SW 1271 (cell line): ENCODE results near the gene CD44.
A peak's percentile ranks its signal among the peaks of the same experiment; 100 is the strongest.

ENCODE experiments used
- DNase-seq, 2 experiments: peaks; one replicate each; lab custom pipeline; 2025; lab: John Stamatoyannopoulos, UW

Gene CD44

DNA sequence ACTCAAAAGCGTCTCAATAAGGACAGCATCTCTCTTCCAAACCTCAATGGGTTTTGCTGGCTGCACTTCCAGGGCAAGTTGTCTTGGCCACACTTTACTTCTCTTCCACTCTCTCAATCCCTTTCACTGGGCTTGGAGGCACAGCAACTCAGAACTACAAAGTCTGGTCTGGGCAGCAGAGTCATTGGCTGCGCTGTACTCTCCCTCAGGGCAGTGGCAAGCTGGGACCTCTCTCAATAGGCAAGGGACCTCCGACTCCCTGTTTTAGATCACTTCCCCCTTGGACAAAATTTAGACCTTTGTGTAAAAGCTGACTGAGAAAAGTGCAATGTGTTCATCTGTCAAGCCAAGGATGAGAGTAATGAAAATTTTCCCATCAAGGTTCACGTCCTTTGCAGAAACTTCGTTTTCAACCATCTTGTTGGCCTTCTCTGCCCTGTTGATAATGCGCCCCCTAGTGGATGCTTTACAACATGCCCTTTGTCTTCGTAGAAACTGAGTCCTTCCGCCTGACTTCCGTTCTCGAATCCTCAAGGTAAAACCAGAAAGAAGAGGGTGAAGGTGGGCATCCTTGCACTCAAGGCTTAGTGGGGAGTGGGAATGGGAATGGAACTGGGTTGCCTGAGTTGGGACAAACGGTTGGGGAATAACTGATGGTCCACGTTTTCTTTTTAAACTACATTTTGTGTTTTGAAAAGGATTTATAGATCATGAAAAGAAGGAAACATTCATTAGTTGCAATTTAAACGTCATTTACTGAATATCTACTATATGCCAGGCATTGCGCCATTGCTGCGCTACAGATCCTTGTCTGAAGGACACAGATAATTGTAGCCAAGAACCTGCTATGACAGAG, 99.1 kb downstream of the CD44 start:
- peak; percentile 10 to 35 for DNase-seq

DNA sequence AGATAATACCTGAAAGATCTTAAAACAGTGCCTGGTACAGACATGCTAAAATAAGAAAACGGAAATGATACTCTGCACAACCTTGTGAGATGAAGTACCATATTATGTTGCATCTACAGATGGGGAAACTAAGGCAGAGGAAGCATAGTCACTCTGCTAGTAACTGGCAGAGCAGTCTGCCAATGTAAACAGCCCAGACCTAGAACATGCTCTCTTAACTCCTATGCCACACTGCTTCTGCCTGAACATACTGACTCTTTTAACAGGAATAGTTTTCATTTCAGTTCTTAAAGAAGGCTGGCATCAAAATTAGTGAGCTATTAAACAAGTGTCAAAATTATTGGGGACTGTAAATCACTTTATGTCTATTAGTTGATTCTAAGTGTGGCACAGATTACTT, 99.9 kb downstream of the CD44 start:
- no peak for DNase-seq

DNA sequence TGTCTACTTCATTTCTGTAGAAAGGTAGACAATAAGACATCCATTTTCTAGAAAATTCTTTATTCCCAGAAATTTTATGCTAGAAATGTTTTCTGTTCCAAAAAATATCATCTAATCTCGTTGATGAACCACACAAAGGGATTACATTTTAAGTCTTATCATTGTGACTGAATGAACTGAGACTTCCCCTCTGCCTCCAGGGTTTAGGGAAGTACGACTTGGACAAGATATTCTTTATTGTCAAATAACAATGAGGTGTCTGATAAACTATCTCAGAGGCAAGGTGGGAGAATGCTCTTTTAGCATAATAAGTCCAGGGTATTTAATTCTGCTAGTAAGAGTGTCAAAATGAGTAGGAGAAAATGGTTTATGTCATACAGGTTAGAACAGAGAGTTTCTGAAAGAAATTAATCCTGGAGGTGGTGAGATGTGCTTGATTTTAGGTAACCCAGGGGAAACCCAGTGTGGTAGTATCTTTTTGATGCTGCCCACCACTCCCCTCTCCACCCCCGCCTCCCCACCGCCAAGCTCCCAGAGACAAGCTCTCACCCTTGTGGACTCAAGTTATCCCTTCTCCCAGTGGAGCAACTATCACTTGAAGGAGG, 100.6 kb downstream of the CD44 start:
- DNase-seq: no peak

DNA sequence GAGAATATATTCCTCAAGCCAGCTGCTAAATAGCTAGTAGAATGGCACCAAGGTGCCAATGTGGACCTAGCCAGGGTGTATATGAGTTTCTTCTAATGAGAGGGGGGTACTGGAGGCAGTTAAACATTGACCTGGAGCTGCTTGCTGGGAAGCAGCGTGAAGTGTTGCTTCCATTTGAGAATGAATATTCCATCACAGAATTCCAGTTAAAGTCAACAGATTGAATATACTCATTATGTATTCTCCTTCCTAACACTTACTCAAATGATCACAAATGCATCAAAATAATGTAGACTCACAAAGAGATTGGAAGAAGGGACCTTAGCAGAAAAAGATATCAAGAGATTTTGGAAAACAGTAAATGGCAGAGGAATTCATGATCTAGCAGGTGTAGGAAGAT, 102.1 kb downstream of the CD44 start:
- DNase-seq: no peak

DNA sequence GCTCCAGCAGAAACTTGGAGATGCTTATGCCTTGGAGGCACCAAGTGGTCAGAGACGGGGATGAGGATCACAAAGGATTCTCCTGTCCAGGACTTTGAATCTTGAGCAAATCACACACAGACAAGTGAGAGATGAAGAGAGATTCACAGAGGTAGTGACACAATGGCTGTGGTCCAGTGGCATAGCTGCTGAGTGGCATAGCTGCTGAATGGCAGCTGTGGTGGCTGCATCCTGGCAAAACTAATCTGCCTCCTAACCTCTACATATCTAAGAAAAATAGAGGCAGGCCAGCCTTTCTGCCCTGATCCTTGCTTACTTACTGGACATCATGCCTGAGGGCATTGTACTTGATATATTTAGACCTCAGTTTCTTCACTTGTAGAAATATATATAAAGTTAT, 102.6 kb downstream of the CD44 start:
- no peak for DNase-seq

DNA sequence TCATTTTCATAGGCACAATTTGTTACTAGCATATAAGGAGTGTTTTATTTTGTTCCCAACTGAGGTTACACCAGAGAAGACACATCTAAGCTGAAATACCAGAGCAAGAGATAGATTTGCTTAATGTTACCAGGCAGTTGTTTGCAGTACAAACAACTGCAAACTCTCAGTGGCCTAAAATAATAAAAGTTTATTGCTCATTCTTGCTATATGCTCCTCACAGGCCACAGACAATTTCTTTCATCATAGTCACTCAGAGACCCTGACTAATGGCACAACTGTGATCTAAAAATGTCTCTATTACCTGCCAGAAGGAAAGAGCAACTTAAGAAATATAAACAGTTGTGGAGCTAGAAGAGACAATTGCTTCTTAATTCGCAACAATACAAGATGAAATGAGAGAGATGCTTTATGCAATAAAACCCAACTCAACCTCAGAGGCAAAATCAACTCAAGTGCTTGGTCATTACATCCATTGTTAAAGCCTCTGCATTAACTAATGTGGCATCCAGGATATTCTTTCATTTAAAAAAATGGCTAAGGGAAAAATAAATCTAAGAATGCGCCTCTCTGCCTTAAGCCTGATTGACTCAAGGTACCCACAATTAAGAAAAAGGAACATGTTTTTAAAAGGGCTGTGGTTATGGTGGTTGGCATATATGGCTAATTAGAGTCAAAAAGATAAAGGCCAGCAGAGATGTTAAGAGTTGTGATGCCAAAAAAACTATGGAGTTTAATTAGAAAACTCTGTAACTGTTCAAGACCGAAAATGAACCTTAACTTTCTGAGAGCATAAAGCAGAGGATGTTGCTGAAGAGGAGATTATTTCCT, 103.7 kb downstream of the CD44 start:
- DNase-seq: no peak

DNA sequence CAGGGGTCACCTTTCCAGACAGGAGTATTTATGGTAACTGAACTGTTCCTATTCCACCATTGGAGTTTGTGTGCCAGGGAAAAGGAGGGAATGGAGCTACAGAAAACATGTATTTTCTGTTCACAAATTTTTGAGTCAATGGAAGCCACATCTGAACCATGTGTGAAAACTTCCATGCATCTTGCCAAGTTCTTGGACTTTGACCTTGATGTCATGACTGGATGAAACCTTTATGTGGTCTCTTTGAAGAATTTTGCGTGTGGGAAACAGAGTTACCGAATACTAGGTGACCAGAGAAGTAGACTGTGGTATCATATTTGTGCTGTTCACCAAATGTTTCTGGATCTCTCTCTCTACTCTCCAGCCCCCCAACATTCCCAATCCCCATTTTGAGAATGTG, 104.8 kb downstream of the CD44 start:
- no peak for DNase-seq

DNA sequence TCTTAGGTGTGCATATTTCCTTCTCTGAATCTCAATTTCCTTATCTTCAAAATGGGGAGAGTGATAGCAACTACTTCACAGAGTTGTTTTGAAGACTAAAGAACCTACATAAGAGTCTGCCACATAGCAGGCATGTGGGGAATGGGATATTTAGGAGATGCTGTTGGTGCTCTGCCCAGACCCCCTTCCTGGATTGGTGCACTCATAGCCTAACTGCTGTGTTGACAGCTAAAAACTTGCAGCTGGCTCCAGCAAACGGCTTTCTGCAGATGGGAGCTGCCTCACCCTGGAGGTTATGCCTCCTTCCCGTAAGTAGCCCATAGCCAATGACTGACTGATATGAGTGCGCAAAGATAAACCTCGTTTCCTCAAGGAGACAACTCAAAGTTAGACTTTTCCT, 106.1 kb downstream of the CD44 start:
- DNase-seq: no peak

DNA sequence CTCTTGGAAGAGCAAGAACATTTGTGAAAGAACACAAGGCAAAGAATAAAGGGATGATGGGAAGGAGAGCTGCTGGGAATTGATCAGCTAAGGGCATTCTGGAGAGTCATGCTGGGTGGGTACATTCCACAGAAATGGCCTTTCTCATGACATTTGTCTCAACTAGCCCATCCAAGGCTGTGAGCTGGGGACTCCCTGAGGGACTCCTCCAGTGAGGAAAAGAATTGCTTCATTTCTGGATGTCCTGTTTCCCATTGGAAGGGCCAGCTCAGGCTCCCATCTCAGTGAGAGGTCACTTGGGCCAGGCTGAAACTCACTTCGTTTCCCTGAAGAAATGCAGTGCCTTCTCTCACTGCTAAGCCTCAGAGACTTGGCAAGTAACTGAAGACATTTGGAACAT, 106.8 kb downstream of the CD44 start:
- no peak for DNase-seq

DNA sequence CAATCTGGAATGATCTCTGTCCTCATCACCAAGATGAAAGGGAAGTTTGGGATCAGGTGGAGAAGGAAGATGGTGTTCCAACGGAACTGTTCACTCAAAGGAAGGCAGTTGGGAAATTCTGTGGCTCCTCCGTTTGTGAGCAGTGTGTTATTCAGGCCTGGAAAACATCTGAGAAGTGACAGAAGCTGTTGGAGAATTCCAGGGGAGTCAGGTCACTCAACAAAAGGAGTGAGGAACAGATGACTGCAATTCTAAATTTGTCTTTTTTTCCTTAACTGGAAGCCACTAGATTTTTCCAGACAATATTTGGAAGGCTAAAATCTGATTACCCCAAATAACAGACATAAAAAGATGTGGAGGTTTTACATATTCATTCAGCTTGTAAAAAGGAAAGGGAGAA, 107.8 kb downstream of the CD44 start:
- no peak for DNase-seq

DNA sequence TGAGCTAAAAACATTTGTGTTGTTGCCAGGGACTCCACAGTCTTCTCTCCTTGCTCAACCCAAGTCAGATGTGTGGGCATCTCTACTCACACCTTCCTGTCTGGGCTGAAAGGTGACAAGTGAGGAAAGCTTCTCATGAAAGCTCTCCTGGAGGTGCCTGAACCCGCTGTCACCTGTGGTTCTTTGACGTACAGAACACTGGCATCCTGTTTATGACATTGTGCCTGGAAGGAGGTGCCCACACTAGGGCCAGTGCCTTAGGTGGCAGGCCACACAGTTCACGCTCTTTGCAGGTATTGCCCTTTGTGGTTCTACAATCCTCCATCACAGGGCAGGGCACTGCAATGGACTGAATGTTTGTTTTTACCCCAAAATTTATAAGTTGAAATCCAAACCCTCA, 108.5 kb downstream of the CD44 start:
- no peak for DNase-seq

DNA sequence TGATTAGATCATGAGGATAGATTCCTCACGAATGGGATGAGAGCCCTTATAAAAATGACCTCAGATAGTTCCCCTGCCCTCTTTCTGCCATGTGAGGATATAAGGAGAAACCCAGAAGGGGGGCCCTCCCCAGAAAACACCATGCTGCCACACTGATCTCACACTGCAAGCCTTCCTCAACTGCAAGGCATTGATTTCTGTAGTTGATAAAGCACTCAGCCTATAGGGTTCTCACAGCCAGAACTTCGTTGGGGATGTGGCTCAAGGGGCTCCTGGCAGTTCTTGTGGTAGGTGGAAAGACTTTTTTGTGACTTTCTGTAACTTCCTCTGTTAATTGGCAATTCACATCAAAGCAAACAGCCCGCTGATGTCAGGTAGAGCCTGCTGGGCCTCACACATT, 108.9 kb downstream of the CD44 start:
- DNase-seq: no peak

DNA sequence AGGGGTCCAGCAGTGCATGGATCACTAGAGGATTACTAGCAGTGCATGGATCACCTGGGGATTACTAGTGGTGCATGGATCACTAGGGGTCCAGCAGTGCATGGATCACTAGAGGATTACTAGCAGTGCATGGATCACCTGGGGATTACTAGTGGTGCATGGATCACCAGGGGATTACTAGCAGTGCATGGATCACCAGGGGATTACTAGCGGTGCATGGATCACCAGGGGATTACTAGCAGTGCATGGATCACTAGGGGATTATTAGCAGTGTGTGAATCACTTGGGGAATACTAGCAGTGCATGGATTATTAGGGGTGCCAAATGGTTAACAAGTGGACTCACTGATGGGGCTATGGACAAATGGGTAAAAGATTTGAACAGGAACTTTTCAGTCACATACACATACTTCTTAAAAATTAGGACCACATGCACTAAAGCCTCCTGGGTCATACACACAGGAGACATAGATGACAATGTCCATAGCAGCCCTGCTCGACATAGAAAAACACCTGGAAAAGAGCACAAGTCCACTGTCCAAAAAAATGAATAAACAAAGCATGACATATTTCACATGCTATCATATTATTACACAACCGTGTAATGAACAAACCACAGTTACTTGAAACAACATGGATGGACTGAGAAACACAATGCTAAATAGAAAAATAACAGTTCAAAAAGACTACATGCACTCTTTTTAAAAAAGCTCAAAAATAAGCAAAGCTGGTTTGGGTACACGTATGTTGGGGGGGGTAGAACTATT, 109.8 kb downstream of the CD44 start:
- DNase-seq: no peak

DNA sequence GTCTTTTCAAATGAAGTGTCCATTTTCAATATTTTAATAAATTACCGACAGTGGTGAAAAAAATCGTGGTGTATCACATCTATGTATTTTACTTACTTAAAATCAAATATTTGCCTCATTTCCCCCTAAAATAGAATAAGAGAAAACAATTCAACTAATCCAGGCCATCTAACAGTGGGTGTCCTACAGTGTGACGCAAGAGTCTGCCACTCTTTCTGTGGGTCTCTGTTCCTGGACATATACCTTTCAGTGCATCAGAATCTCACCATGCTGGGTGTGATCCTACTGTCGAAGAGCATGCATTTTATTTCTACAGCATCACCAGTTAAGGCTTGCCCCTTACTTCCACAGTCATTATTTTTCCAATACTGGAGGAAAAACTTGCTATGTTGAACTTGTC, 111.2 kb downstream of the CD44 start:
- no peak for DNase-seq

DNA sequence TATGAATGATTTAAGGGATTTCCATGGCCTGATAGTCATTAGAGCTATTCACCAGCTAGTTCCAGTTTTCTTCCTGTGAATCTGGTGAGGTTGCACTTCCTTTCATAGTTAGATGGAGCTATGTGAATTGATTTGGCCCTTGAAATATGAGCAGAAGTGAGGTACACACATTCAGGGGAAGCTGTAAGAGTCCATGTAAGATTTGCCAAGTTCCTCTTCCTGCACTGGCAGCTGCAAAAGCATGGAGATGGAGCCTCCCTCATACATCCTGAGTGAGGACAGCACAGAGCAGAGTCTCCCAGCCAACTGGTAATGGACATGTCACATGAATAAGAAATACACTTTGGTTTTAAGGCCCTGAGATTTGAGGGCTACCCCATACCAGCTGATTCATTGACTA, 111.7 kb downstream of the CD44 start:
- no peak for DNase-seq

DNA sequence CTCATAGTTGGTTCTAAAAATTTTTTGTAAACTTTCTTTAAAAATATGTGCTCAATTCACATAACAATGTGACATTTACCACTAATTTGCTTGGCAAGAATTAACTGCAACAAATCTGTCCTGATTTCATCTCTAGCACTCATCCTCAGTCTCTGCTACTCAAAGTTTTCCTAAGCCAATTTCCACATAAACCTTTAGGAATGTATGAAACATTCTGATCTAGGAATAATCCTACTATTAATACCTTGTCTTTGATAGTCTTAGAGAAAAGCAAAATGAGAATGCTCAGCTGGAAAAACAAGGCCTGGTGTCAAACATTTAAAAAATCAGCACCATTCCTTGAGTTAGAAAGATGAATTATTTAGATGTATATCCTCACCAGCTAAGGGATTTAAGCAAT, 114.3 kb downstream of the CD44 start:
- DNase-seq: no peak

DNA sequence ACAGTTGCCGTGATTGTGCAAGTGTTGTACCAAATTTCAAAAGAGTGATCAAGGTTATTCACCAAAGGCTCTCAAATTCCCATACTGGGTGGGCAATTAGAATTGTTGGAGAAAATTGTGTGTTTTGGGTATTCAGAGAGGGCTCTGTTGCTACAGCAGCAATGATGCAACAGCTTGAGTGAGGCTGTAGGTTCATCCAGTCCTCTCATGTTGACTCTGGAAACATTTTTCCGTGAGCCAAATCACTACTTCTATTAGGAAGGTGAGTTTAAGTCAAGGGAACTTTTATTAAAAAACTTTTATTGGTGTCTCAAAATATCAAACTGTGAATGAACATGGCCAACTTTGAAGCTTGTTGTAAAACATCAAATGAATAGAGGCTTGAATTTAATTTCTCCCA, 116.5 kb downstream of the CD44 start:
- no peak for DNase-seq

DNA sequence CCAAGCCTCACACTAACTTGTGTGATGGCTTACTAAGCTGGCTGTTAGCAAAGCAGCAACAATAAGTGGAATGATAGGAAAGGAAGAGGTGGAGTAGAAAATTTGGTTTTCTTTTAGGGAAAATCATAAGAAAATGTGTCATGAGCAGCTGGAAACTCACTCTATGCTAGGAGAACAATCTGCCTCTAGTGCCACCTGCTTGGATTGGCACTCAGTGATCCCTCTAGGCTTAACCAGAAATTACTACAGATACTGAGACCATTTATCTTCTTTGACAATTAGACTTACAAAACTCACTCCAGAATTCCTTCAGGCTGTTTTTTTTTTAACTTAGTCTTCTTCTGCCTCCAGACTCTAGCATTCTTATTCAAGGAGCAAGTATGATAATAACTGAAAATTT, 117.3 kb downstream of the CD44 start:
- no peak for DNase-seq

DNA sequence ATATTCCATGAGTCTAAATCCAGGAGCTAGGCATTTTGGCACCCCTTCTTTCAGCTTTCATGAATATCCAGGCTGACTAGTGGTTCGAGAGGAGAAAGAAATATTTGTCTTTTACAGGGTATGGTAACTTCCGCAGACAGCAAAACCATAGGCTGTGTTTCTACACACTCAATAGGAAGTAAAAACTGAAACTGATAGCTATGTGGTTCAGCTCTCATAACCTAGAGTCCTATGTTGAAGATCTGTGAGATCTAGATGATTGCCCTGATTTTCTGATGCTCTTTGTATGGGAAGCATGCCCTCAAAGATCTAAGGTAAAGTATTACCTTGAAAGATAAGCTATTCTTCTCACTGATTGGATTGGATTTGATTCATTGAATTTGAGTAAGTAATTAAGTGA, 118.3 kb downstream of the CD44 start:
- no peak for DNase-seq

DNA sequence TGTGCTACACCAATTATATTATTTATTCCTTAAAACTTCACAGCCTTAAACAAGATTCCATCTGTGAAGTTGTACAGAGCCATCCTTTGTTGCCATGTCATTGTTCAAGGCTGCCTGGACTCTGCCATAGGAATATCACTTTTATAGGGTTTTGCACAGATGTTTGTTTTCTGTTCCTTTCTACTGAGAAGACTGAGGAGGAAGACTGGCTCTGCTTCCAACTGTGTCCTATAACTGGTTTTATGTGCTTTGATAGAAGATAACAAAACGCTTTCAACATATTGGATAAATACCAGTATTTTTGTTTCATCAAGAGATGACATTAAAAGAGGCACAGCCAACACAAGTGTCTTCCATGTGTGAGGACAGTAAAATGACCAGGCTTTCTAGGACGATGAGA, 120.6 kb downstream of the CD44 start:
- no peak for DNase-seq

DNA sequence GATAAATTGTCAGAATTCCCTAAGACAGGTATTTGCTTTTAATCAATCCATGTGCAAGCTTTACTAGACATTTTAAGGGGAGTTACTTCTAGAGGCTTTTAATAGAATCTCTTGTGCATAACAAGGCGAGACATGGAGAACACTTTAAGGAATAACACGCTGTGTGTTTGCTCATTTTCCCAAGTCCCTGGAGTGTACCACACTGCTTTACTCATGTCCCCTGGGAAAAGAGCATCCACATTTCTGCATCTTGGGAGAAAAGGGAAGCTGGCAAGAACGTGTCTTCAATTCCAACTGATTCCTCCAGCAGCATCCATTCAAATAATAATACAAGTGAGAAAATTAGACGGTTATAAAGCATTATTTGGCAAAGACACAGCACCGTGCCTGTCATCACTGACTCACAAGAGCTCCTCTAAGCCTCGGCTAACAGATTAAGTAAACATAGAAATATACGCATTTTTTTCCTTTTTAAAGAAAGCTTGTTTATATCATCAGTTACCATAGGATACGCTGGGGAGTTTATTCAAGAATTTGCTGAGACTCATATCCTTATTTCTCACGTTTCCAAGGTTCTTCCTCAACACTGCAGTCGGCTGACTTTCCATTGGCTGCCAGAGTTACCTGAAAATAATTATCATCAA, 121.5 kb downstream of the CD44 start:
- DNase-seq: no peak

DNA sequence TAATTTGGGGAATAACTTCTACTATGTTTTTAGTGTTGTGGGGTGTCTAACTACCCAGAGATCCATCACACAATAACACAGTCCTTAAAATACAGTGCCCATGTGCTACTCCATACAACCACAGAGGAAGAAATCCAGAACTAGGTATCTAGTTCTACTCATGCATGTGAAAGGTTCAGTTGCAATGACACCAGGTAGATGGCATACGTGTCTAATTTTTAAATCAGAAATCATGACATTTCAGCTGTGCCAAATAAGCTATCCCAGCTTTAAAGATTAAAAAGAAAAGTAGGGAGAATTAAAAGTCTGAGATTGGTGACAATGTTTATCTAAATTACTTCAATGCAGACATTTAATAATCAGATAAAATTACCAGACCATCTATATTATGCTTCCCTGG, 122.2 kb downstream of the CD44 start:
- no peak for DNase-seq
